Mesodermal cell (in vitro differentiated cells): ENCODE data around the gene CREBBP.
"Not testable (repeated sequence)": the region's sequence is repeated elsewhere in the genome, so short reads cannot be mapped to it uniquely, and the experiment has no call there.

Experiments
- H3K27ac ChIP-seq: 2 replicates; pipeline ENCODE4 v1.7.0; 2013; ENCODE audit warnings: mild to moderate bottlenecking, low read depth, low read length, moderate library complexity; ENCODE audit not compliant: severe bottlenecking
- H3K36me3 ChIP-seq: 2 replicates; pipeline ENCODE4 v1.7.1; 2013; ENCODE audit warnings: mild to moderate bottlenecking, low read length, moderate library complexity; ENCODE audit not compliant: control insufficient read depth, insufficient read depth
- H3K4me1 ChIP-seq: one replicate; pipeline ENCODE4 v1.7.1; 2013; ENCODE audit warnings: mild to moderate bottlenecking, low read length; ENCODE audit not compliant: insufficient read depth, control insufficient read depth, poor library complexity, severe bottlenecking
- H3K4me3 ChIP-seq: 2 replicates; pipeline ENCODE4 v1.7.0; 2013; ENCODE audit warnings: low read length, control low read depth, mild to moderate bottlenecking; ENCODE audit not compliant: insufficient read depth, poor library complexity, severe bottlenecking; ENCODE audit errors: extremely low read depth
- H3K9me3 ChIP-seq: 2 replicates; pipeline ENCODE4 v1.7.1; 2013; ENCODE audit warnings: mild to moderate bottlenecking, low read length, moderate library complexity; ENCODE audit not compliant: control insufficient read depth
- WGBS, 2 experiments: methylation state at CpG; one replicate each; pipeline ENCODE4 v1.1.5; 2013; ENCODE audit warnings: missing lambda C conversion rate in 2 of 2; ENCODE audit not compliant: insufficient coverage in 2 of 2; 5-methylcytosine and 5-hydroxymethylcytosine counted together

CREBBP gene

GRCh38 chr16:3909791-3910583, 29.5 kb upstream of the CREBBP start:
- no peak overlapping the region for H3K4me3 ChIP-seq
- no peak overlapping the region for H3K27ac ChIP-seq
- no peaks in the 10 kb centered on the region for H3K9me3 ChIP-seq
- no peaks in the 10 kb centered on the region for H3K4me1 ChIP-seq
- no peaks in the 10 kb centered on the region for H3K36me3 ChIP-seq
- WGBS, 2 experiments: 86 to 87% methylated on average over 14 to 15 of the region's 18 CpGs

- Histone ChIP-seq H3K9me3 (no peaks in the 10 kb centered on the region), H3K4me1 (no peaks in the 10 kb centered on the region), H3K36me3 (no peaks in the 10 kb centered on the region), H3K4me3 (no peak overlapping the region), H3K27ac (no peak overlapping the region)
- WGBS, 2 experiments: 90 to 92% methylated on average over 15 to 17 of the region's 17 CpGs
These were observed 28.5 kb upstream of the CREBBP start for GRCh38 chr16:3908951-3909437.

GRCh38 chr16:3907586-3907985, 27.1 kb upstream of the CREBBP start:
- WGBS, 2 experiments: 90 to 95% methylated on average over 2 to 4 of the region's 4 CpGs
- H3K27ac ChIP-seq: no peak overlapping the region
- no peaks in the 10 kb centered on the region for H3K9me3 ChIP-seq
- H3K36me3 ChIP-seq: no peaks in the 10 kb centered on the region
- no peaks in the 10 kb centered on the region for H3K4me1 ChIP-seq
- no peak overlapping the region for H3K4me3 ChIP-seq

GRCh38 chr16:3906363-3906762, 25.9 kb upstream of the CREBBP start:
- Histone ChIP-seq H3K9me3 (no peaks in the 10 kb centered on the region), H3K4me3 (no peak overlapping the region), H3K4me1 (no peaks in the 10 kb centered on the region), H3K36me3 (no peaks in the 10 kb centered on the region), H3K27ac (no peak overlapping the region)
- WGBS, 2 experiments: 100% methylated on average over 1 of the region's 1 CpG; no CpG with 5 or more reads in 1 of the 2 experiments

GRCh38 chr16:3904875-3905274, 24.4 kb upstream of the CREBBP start:
- no peaks in the 10 kb centered on the region for H3K36me3 ChIP-seq
- no peak overlapping the region for H3K27ac ChIP-seq
- no peaks in the 10 kb centered on the region for H3K4me1 ChIP-seq
- H3K9me3 ChIP-seq: no peaks in the 10 kb centered on the region
- 83 to 94% methylated on average over 2 of the region's 3 CpGs for WGBS, 2 experiments
- H3K4me3 ChIP-seq: no peak overlapping the region

- Histone ChIP-seq H3K27ac (no peak overlapping the region), H3K36me3 (no peaks in the 10 kb centered on the region), H3K9me3 (peaks cover 3% of the 10 kb centered on the region), H3K4me3 (no peak overlapping the region), H3K4me1 (no peaks in the 10 kb centered on the region)
- 93 to 97% methylated on average over 4 to 5 of the region's 10 CpGs for WGBS, 2 experiments
These were observed 9.6 kb upstream of the CREBBP start for GRCh38 chr16:3890091-3890490.

- WGBS, 2 experiments: 79 to 88% methylated on average over 2 to 4 of the region's 4 CpGs
- Histone ChIP-seq H3K4me1 (no peaks in the 10 kb centered on the region), H3K27ac (no peak overlapping the region), H3K9me3 (no peaks in the 10 kb centered on the region), H3K36me3 (no peaks in the 10 kb centered on the region), H3K4me3 (no peak overlapping the region)
These were observed 8.5 kb upstream of the CREBBP start for GRCh38 chr16:3889059-3889458.

- H3K27ac ChIP-seq, H3K36me3 ChIP-seq, H3K9me3 ChIP-seq, H3K4me3 ChIP-seq, H3K4me1 ChIP-seq: not testable (repeated sequence)
- WGBS, 2 experiments: 100% methylated on average over 2 of the region's 5 CpGs; no CpG with 5 or more reads in 1 of the 2 experiments
These were observed 5.5 kb upstream of the CREBBP start for GRCh38 chr16:3885999-3886398.

GRCh38 chr16:3884398-3884797, 3.9 kb upstream of the CREBBP start:
- 100% methylated on average over 2 of the region's 6 CpGs; no CpG with 5 or more reads in 1 of the 2 experiments for WGBS, 2 experiments
- Histone ChIP-seq H3K9me3 (no peaks in the 10 kb centered on the region), H3K27ac (no peak overlapping the region), H3K4me3 (no peak overlapping the region), H3K4me1 (no peaks in the 10 kb centered on the region), H3K36me3 (no peaks in the 10 kb centered on the region)

GRCh38 chr16:3882531-3882930, 2.0 kb upstream of the CREBBP start:
- WGBS, 2 experiments: 96 to 100% methylated on average over 2 to 3 of the region's 3 CpGs
- Histone ChIP-seq H3K4me1 (no peaks in the 10 kb centered on the region), H3K9me3 (no peaks in the 10 kb centered on the region), H3K27ac (no peak overlapping the region), H3K4me3 (no peak overlapping the region), H3K36me3 (peaks cover 4% of the 10 kb centered on the region)

GRCh38 chr16:3881499-3881990, 1.0 kb upstream of the CREBBP start:
- Histone ChIP-seq H3K36me3 (peaks cover 4% of the 10 kb centered on the region), H3K4me1 (peaks cover 3% of the 10 kb centered on the region), H3K27ac (no peak overlapping the region), H3K9me3 (no peaks in the 10 kb centered on the region), H3K4me3 (peak overlapping the region; percentile 46)
- WGBS, 2 experiments: 86 to 89% methylated on average over 27 to 28 of the region's 30 CpGs
